CD4-positive, alpha-beta T cell (primary cell): Measurements from ENCODE around the gene ZNF319. TPM values are rescaled to one million over a fixed set of nuclear protein-coding genes. Genes with fewer than 3 reads are reported as not detected.

Source experiments
- ATAC-seq: fragments of 200-7000 bp; cut with Tn5 transposase; one replicate; pipeline ENCODE4 v1.10.0; 2022; ENCODE audit warnings: mild to moderate bottlenecking; ENCODE audit not compliant: poor library complexity
- CTCF ChIA-PET: fragments of 350-600 bp; sonication (Branson Sonifier 250); formaldehyde crosslinking; loops from one replicate; lab custom pipeline; 2021; ENCODE audit warnings: antibody characterized with exemption, inconsistent platforms; lab: Charles Lee
- POLR2A ChIA-PET: fragments of 350-600 bp; sonication (Branson Sonifier 250); formaldehyde crosslinking; loops from one replicate; lab custom pipeline; 2021; ENCODE audit warnings: antibody characterized with exemption, inconsistent platforms; lab: Charles Lee
- DNase-seq, 14 experiments: peaks; one replicate each; pipeline ENCODE4 v3.0.0-alpha.2; 2013 to 2020; ENCODE audit warnings: mixed read lengths in 2 of 14
- H3K27ac ChIP-seq, 2 donors: one replicate each; pipeline versions ENCODE4 v1.5.1 to v1.7.0; 2013; ENCODE audit warnings: low read length in 2 of 2, low read depth in 1 of 2, mild to moderate bottlenecking in 1 of 2
- H3K27me3 ChIP-seq, 2 experiments: 1 replicate in 1 of 2; 2 replicates in 1 of 2; pipeline versions ENCODE4 v1.6.1 to v1.7.0; 2013; ENCODE audit warnings: low read length in 2 of 2, control low read depth in 1 of 2, mild to moderate bottlenecking in 1 of 2, moderate library complexity in 1 of 2; ENCODE audit not compliant: insufficient read depth in 2 of 2, control insufficient read depth in 1 of 2
- H3K36me3 ChIP-seq: one replicate; pipeline ENCODE4 v1.6.1; 2013; ENCODE audit warnings: low read length, control low read depth; ENCODE audit not compliant: insufficient read depth
- H3K4me1 ChIP-seq: one replicate; pipeline ENCODE4 v1.6.1; 2013; ENCODE audit warnings: low read length, control low read depth; ENCODE audit not compliant: insufficient read depth
- H3K4me3 ChIP-seq: one replicate; pipeline ENCODE4 v1.5.1; 2013; ENCODE audit warnings: mild to moderate bottlenecking, low read length, moderate library complexity
- H3K9me3 ChIP-seq, 2 experiments: 1 replicate in 1 of 2; 2 replicates in 1 of 2; pipeline versions ENCODE4 v1.6.1 to v1.7.0; 2013; ENCODE audit warnings: low read length in 2 of 2, mild to moderate bottlenecking in 2 of 2, control low read depth in 1 of 2, moderate library complexity in 1 of 2; ENCODE audit not compliant: control insufficient read depth in 1 of 2, insufficient read depth in 1 of 2
- H3K27ac Mint-ChIP-seq: one replicate; pipeline ENCODE4 v1.8.0; 2020; ENCODE audit warnings: mixed read lengths
- H3K27me3 Mint-ChIP-seq: one replicate; pipeline ENCODE4 v1.8.0; 2021; ENCODE audit warnings: mixed read lengths
- H3K36me3 Mint-ChIP-seq: one replicate; pipeline ENCODE4 v1.8.0; 2021; ENCODE audit warnings: low read depth, mixed read lengths
- H3K4me1 Mint-ChIP-seq: one replicate; pipeline ENCODE4 v1.8.0; 2021; ENCODE audit warnings: low read depth, mixed read lengths
- H3K4me3 Mint-ChIP-seq: one replicate; pipeline ENCODE4 v1.8.0; 2020; ENCODE audit warnings: mild to moderate bottlenecking, mixed read lengths
- H3K9me3 Mint-ChIP-seq: one replicate; pipeline ENCODE4 v1.8.0; 2020; ENCODE audit warnings: mixed read lengths
- intact Hi-C, 2 experiments: fragments of 100-400 bp; cut with DNase I in 1 of 2; cut with micrococcal nuclease in 1 of 2; formaldehyde crosslinking; loops; one replicate each; pipeline versions ENCODE4 v1.15.1 to v1.9.0; 2023 to 2025; cut with DNase I, micrococcal nuclease
- total RNA-seq, 174 experiments: library from RNA in 2 of 174; stranded (reverse) in 2 of 174; gene quantifications; one replicate each; pipeline ENCODE4 v1.2.3 and lab custom pipeline; 2021 to 2026
- TF ChIP-seq, protein P1 (sequence below): fragments of 200-600 bp; IDR thresholded peaks from one replicate; pipeline ENCODE4 v1.8.0; 2022; ENCODE audit warnings: antibody characterized with exemption, mild to moderate bottlenecking

The ZNF319 gene
- total RNA-seq, 2 experiments from 2014 or later, result 11.4 to 12.9 TPM

DNA sequence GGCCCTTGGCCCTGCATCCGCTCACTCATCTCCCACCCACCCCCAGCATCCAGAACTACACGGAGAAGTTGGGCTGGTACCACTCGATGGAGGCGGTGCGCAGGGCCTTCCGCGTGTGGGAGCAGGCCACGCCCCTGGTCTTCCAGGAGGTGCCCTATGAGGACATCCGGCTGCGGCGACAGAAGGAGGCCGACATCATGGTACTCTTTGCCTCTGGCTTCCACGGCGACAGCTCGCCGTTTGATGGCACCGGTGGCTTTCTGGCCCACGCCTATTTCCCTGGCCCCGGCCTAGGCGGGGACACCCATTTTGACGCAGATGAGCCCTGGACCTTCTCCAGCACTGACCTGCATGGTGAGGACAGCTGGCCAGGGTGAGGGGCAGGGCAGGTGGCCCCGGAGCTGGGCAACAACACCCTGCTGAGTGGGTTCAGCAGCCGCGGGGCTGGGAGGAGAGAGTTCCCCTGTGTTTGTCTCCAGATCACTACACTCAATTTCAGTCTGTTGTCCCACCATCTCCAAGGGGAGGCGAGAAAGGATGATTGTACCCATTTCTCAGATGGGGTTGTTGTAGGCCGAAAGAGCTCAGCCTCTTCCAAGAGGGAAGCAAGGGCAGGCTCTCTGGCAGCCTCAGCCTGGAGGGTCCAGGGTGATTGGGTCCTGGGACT, 39.5 kb upstream of the ZNF319 start:
- Histone ChIP-seq H3K27me3 (no peaks in the 10 kb centered on the region), H3K9me3 (peaks cover 0 to 5% of the 10 kb centered on the region in 2 experiments), H3K4me1 (no peaks in the 10 kb centered on the region), H3K36me3 (no peaks in the 10 kb centered on the region), H3K27ac (no peak overlapping the region), H3K4me3 (no peak overlapping the region)
- Mint-ChIP-seq H3K4me3 (no peak overlapping the region), H3K4me1 (no peaks in the 10 kb centered on the region), H3K27ac (no peak overlapping the region), H3K9me3 (no peaks in the 10 kb centered on the region), H3K36me3 (no peaks in the 10 kb centered on the region), H3K27me3 (no peaks in the 10 kb centered on the region)
- intact Hi-C loops, result no loop called here
- DNase-seq (no peak), ATAC-seq (no peak)
- ChIA-PET CTCF (no interaction called here), POLR2A (no interaction called here)
- TF ChIP-seq, protein P1, sequence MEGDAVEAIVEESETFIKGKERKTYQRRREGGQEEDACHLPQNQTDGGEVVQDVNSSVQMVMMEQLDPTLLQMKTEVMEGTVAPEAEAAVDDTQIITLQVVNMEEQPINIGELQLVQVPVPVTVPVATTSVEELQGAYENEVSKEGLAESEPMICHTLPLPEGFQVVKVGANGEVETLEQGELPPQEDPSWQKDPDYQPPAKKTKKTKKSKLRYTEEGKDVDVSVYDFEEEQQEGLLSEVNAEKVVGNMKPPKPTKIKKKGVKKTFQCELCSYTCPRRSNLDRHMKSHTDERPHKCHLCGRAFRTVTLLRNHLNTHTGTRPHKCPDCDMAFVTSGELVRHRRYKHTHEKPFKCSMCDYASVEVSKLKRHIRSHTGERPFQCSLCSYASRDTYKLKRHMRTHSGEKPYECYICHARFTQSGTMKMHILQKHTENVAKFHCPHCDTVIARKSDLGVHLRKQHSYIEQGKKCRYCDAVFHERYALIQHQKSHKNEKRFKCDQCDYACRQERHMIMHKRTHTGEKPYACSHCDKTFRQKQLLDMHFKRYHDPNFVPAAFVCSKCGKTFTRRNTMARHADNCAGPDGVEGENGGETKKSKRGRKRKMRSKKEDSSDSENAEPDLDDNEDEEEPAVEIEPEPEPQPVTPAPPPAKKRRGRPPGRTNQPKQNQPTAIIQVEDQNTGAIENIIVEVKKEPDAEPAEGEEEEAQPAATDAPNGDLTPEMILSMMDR, result no peak

DNA sequence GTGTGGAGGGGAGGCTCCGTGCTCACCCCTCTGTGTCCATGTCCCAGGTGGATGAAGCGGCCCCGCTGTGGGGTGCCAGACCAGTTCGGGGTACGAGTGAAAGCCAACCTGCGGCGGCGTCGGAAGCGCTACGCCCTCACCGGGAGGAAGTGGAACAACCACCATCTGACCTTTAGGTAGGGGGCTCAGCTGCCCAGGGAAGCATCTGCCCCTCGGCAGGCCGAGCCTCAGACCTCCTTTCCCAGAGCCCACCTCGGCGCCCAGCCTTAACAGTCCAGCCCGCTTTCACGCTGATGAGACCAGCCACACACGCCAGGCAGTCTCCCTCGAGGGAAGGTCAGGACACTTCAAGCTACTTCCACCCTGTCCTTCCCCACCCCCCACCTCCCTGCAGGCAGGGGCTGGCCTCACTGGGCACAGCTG, 37.8 kb upstream of the ZNF319 start:
- Mint-ChIP-seq H3K36me3 (no peaks in the 10 kb centered on the region), H3K4me1 (no peaks in the 10 kb centered on the region), H3K9me3 (no peaks in the 10 kb centered on the region), H3K4me3 (no peak overlapping the region), H3K27ac (no peak overlapping the region), H3K27me3 (no peaks in the 10 kb centered on the region)
- ChIA-PET CTCF (no interaction called here), POLR2A (no interaction called here)
- Histone ChIP-seq H3K27me3 (no peaks in the 10 kb centered on the region), H3K36me3 (no peaks in the 10 kb centered on the region), H3K4me3 (no peak overlapping the region), H3K9me3 (peaks cover 0 to 5% of the 10 kb centered on the region in 2 experiments), H3K4me1 (no peaks in the 10 kb centered on the region), H3K27ac (no peak overlapping the region)
- intact Hi-C loops, result no loop called here
- ATAC-seq (no peak), DNase-seq (no peak)
- TF ChIP-seq, protein P1, result no peak

DNA sequence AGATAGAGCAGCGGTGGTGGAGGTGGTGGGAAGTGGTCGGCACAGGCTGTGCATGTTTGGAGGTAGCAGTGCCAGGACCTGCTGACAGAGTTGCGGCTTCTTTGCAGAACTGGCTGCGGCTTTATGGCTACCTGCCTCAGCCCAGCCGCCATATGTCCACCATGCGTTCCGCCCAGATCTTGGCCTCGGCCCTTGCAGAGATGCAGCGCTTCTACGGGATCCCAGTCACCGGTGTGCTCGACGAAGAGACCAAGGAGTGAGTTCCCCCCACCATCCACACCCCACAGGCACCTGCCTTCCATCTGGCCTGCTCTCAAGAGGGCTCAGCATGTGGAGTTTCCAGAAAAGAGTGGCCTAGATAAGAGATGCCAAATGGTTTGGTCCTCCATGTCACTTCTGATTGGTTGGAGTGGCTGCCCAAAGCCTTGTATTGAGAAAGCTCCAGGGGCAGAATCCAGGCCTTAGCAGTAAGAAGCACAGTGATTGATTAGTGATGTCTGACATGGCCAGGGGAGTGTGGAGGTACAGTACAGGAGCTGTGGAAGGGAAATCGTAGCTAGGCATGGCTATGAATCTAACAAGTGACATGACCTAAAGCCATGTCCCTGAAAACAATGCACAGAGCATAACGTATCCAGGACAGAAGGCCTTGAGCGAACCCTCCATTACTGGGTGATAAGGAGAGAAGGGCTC, 37.0 kb upstream of the ZNF319 start:
- H3K27ac Mint-ChIP-seq, result no peak overlapping the region
- intact Hi-C loops, result no loop called here
- Histone ChIP-seq H3K27ac (no peak overlapping the region), H3K4me3 (no peak overlapping the region), H3K4me1 (no peaks in the 10 kb centered on the region), H3K9me3 (peaks cover 0 to 5% of the 10 kb centered on the region in 2 experiments), H3K36me3 (no peaks in the 10 kb centered on the region), H3K27me3 (no peaks in the 10 kb centered on the region)
- ChIA-PET POLR2A (no interaction called here), CTCF (no interaction called here)
- TF ChIP-seq, protein P1, result no peak
- no peaks in the 10 kb centered on the region for H3K4me1 Mint-ChIP-seq
- H3K9me3 Mint-ChIP-seq, result no peaks in the 10 kb centered on the region
- no peak overlapping the region for H3K4me3 Mint-ChIP-seq
- H3K36me3 Mint-ChIP-seq, result no peaks in the 10 kb centered on the region
- no peaks in the 10 kb centered on the region for H3K27me3 Mint-ChIP-seq
- ATAC-seq (no peak), DNase-seq (no peak)
